Measurements from ENCODE around the gene GRAMD2A. TPM values are rescaled to one million over a fixed set of nuclear protein-coding genes. Genes with fewer than 3 reads are reported as not detected.

Gene GRAMD2A
- total and polyA plus RNA-seq, 10 of the 15 experiments (the other 5 are each of a cell fraction or from before 2014, with no cell fraction given) = 0.02 to 0.35 TPM; not detected in 8

GRCh38 chr15:72118017-72118978 is 79.3 kb downstream of the GRAMD2A start, which contains the start of the genes MYO9A and SENP8 (continued):
- TF ChIP-seq ZBTB4 (CRISPR knock-in tag; IDR thresholded peaks at IDR 0.05) = no peak
- TF ChIP-seq YY1 (IDR thresholded peaks at IDR 0.05; ENCODE audit: low read depth, low read length) = peak; percentile 2; the same call in 1 of the 2 replicates
- no peak for TF ChIP-seq PRDM15 (CRISPR knock-in tag; IDR thresholded peaks at IDR 0.05)
- no peak for TF ChIP-seq FOXM1 (IDR thresholded peaks at IDR 0.05; ENCODE audit: low read depth, low read length)
- TF ChIP-seq MEF2A (IDR thresholded peaks at IDR 0.05; ENCODE audit: insufficient read depth, low read depth, low read length) = no peak
- TF ChIP-seq CUX1 (IDR thresholded peaks at IDR 0.05; ENCODE audit: insufficient replicate concordance, low read depth, low read length) = no peak
- TF ChIP-seq ESRRA (IDR thresholded peaks at IDR 0.05; ENCODE audit: low read length) = no peak
- no peak for TF ChIP-seq ZNF207 (IDR thresholded peaks at IDR 0.05; ENCODE audit: borderline replicate concordance)
- peak; percentile 32 to 99 for TF ChIP-seq EGR1 (IDR thresholded peaks at IDR 0.05; ENCODE audit: borderline replicate concordance in 1 of 2, low read depth in 2 of 2, low read length in 2 of 2)
- no peak for TF ChIP-seq RB1 (IDR thresholded peaks at IDR 0.05; ENCODE audit: borderline replicate concordance)
- TF ChIP-seq IRF5 (IDR thresholded peaks at IDR 0.05; ENCODE audit: borderline replicate concordance) = no peak
- no peak for TF ChIP-seq ZNF217 (IDR thresholded peaks at IDR 0.05)
- TF ChIP-seq NFXL1 (IDR thresholded peaks at IDR 0.05; ENCODE audit: borderline replicate concordance) = no peak
- no peak for TF ChIP-seq SIX5 (IDR thresholded peaks at IDR 0.05; ENCODE audit: low read depth, low read length, severe bottlenecking)
